ENCODE results near the gene ATP5PD. TPM values are rescaled to one million over a fixed set of nuclear protein-coding genes. Genes with fewer than 3 reads are reported as not detected.
"Not testable (repeated sequence)": the region's sequence is repeated elsewhere in the genome, so short reads cannot be mapped to it uniquely, and the experiment has no call there.

ATP5PD gene
- total RNA-seq, 2 donors from 2014 or later, result 164 to 216 TPM

DNA sequence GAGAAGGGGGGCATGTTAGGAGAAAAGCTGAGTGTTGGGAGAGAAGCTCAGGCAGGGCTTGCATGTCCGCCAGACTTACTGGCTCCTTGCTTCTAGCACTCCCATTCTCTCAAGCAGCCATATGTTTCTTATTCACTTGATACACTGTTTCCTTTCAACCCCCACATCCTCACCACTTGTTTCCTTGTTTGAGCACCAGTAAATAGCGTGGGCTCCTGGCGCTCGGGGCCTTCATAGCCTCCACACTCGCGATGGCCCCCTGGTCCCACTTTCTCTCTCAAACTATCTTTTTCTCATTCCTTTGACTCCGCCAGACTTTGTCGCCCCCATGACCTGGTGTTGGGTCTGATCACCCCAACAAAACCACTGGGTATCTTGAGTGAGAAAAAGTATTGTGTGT, 16.6 kb downstream of the ATP5PD start:
- Mint-ChIP-seq H3K4me3 (no peak overlapping the region), H3K36me3 (ENCODE audit: low read depth) (peaks cover 19% of the 10 kb centered on the region), H3K4me1 (peaks cover 32% of the 10 kb centered on the region), H3K9me3 (no peaks in the 10 kb centered on the region), H3K27me3 (no peaks in the 10 kb centered on the region), H3K27ac (no peak overlapping the region)
- ATAC-seq (replicated peaks), result no peak

DNA sequence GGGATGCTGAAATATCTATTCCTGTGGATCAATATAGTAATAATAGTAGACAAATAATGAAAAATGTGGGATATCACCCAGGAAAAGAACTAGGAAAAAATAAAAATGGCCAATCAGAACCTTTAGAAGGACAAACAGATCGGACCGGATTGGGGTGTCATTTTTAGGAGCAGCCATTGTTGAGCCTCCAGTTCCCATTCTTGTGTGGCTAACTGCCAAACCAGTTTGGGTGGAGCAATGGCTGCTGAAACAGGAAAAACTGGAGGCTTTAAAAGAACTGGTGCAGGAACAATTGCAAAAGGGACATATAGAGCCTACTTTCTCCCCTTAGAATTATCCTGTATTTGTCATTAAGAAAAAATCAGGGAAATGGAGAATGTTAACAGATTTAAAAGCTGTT, 20.1 kb downstream of the ATP5PD start:
- H3K36me3 Mint-ChIP-seq (ENCODE audit: low read depth), result peaks cover 18% of the 10 kb centered on the region
- H3K9me3 Mint-ChIP-seq; ATAC-seq (replicated peaks); H3K4me1 Mint-ChIP-seq; H3K4me3 Mint-ChIP-seq; H3K27me3 Mint-ChIP-seq; H3K27ac Mint-ChIP-seq: not testable (repeated sequence)

- Mint-ChIP-seq H3K27ac (peak overlapping the region; percentile 15), H3K4me3 (peak overlapping the region; percentile 61), H3K36me3 (ENCODE audit: low read depth) (peaks cover 31% of the 10 kb centered on the region)
- not testable (repeated sequence) for H3K4me1 Mint-ChIP-seq; ATAC-seq (replicated peaks); H3K27me3 Mint-ChIP-seq; H3K9me3 Mint-ChIP-seq
These were observed 21.4 kb downstream of the ATP5PD start for GRCh38 chr17:75025398-75025734.

- no peaks in the 10 kb centered on the region for H3K9me3 Mint-ChIP-seq
- H3K4me3 Mint-ChIP-seq, result peak overlapping the region; percentile 61
- peaks cover 5% of the 10 kb centered on the region for H3K4me1 Mint-ChIP-seq
- no peaks in the 10 kb centered on the region for H3K27me3 Mint-ChIP-seq
- ATAC-seq (replicated peaks), result peak; percentile 29
- peaks cover 36% of the 10 kb centered on the region for H3K36me3 Mint-ChIP-seq (ENCODE audit: low read depth)
- peak overlapping the region; percentile 15 for H3K27ac Mint-ChIP-seq
These were observed 21.9 kb downstream of the ATP5PD start for GRCh38 chr17:75024686-75025397.

DNA sequence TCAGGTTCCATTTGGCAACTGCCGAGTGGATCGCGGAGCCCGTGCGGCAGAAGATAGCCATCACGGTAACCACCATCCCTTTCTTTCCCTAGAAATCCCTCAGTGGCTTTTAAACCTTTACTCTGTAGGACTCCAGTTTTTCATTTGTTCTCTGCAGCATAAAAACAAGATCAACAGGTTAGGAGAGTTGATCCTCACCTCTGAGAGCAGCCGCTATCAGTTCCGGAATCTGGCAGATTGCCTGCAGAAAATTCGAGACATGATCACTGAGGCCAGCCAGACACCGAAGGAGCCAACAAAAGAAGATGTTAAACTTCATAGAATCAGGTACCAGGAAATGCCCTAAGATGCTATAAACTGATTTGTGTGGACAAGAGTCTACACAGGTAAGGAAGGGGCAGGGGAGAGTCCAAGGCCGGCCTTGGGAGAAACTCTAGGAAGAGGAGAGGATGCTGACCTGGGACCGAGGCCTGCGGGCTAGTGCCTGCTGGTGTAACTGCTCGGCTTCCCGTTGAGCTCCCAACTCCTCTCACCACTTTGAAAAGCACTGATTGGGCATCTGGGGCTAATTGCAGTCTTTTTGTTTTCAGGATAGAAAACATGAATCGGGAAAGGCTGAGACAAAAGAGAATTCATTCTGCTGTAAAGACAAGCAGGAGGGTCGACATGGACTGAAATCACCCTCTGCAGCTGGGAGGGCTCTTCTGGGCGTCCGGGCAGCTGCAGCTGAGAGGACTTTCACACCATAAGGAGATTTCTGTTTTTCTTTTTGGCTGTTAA, 26.2 kb downstream of the ATP5PD start:
- H3K36me3 Mint-ChIP-seq (ENCODE audit: low read depth), result peaks cover 72% of the 10 kb centered on the region
- H3K27me3 Mint-ChIP-seq, result no peaks in the 10 kb centered on the region
- H3K4me3 Mint-ChIP-seq, result no peak overlapping the region
- no peaks in the 10 kb centered on the region for H3K9me3 Mint-ChIP-seq
- peaks cover 5% of the 10 kb centered on the region for H3K4me1 Mint-ChIP-seq
- no peak for ATAC-seq (replicated peaks)
- no peak overlapping the region for H3K27ac Mint-ChIP-seq

DNA sequence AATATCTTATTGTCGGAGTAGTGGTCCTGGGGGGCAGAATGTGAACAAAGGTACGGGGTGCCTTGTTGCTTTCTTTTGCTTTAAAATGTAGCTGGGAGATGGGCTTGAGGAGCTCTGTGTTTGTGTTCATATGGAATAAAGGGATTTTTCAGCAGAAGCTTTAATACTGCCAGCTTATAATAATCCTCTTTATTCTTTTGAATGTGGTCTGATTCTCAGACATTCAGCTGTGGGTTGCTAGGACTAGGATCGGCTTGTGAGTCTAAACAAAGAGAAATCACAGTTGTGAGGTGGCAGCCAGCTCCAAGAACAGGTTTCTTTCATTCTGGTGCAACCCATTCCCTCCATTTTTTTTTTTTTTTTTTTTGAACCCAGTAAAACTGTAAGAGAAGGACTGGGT, 27.1 kb downstream of the ATP5PD start:
- Mint-ChIP-seq H3K36me3 (ENCODE audit: low read depth) (peaks cover 80% of the 10 kb centered on the region), H3K4me1 (peaks cover 9% of the 10 kb centered on the region), H3K27me3 (no peaks in the 10 kb centered on the region), H3K4me3 (no peak overlapping the region), H3K27ac (no peak overlapping the region), H3K9me3 (no peaks in the 10 kb centered on the region)
- ATAC-seq (replicated peaks), result no peak

DNA sequence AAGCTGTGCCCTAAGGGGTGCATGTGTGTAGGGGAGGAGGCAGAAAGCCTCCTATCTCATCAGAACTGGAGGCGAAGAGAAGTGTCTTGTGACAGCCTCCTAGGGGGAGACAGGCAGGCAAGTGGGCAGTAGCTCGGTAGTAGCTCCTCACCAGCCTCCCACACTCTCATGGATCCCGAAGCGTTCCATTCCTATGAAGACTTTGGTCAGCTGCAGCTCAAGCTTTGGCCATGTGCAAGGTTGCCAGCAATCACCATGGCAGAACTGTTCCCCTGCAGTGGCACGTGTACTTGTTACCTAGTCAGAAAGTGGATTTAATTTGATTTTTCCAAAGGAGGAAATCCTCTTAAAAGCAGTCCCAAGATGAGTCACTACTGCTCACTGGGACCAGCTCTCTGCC, 27.6 kb downstream of the ATP5PD start:
- Mint-ChIP-seq H3K9me3 (no peaks in the 10 kb centered on the region), H3K4me3 (no peak overlapping the region), H3K4me1 (peaks cover 11% of the 10 kb centered on the region), H3K36me3 (ENCODE audit: low read depth) (peaks cover 82% of the 10 kb centered on the region), H3K27me3 (no peaks in the 10 kb centered on the region), H3K27ac (no peak overlapping the region)
- no peak for ATAC-seq (replicated peaks)

GRCh38 chr17:75013092-75013559, 33.6 kb downstream of the ATP5PD start:
- peaks cover 30% of the 10 kb centered on the region for H3K4me1 Mint-ChIP-seq
- no peak for ATAC-seq (replicated peaks)
- H3K27ac Mint-ChIP-seq, result peak overlapping the region; percentile 94
- H3K36me3 Mint-ChIP-seq (ENCODE audit: low read depth), result peaks cover 29% of the 10 kb centered on the region
- no peaks in the 10 kb centered on the region for H3K9me3 Mint-ChIP-seq
- peak overlapping the region; percentile 76 for H3K4me3 Mint-ChIP-seq
- no peaks in the 10 kb centered on the region for H3K27me3 Mint-ChIP-seq

GRCh38 chr17:75012346-75013091, 34.2 kb downstream of the ATP5PD start, which contains the start of gene MRPL58:
Gene MRPL58, plus strand, starts transcription at chr17:75012670. Its CDS starts 17 bp downstream, at chr17:75012687.
- Mint-ChIP-seq H3K4me3 (peak within 1 kb of the TSS; percentile 76), H3K36me3 (ENCODE audit: low read depth) (peaks cover 24% of the 10 kb centered on the region), H3K27ac (peak within 1 kb of the TSS; percentile 94), H3K4me1 (peaks cover 30% of the 10 kb centered on the region), H3K9me3 (no peaks in the 10 kb centered on the region), H3K27me3 (no peaks in the 10 kb centered on the region)
- peak; percentile 95 for ATAC-seq (replicated peaks)

- Mint-ChIP-seq H3K4me1 (peaks cover 30% of the 10 kb centered on the region), H3K36me3 (ENCODE audit: low read depth) (peaks cover 22% of the 10 kb centered on the region), H3K27me3 (no peaks in the 10 kb centered on the region), H3K27ac (peak overlapping the region; percentile 94), H3K9me3 (no peaks in the 10 kb centered on the region), H3K4me3 (peak overlapping the region; percentile 76)
- no peak for ATAC-seq (replicated peaks)
These were observed 34.7 kb downstream of the ATP5PD start for GRCh38 chr17:75012096-75012345.

GRCh38 chr17:75011401-75012095, 35.2 kb downstream of the ATP5PD start:
- ATAC-seq (replicated peaks), result no peak
- Mint-ChIP-seq H3K4me3 (peak overlapping the region; percentile 76), H3K4me1 (peaks cover 30% of the 10 kb centered on the region), H3K9me3 (no peaks in the 10 kb centered on the region), H3K27me3 (no peaks in the 10 kb centered on the region), H3K36me3 (ENCODE audit: low read depth) (peaks cover 18% of the 10 kb centered on the region), H3K27ac (peak overlapping the region; percentile 94)

- H3K4me3 Mint-ChIP-seq, result peak overlapping the region; percentile 76
- H3K27ac Mint-ChIP-seq, result peak overlapping the region; percentile 79
- peaks cover 11% of the 10 kb centered on the region for H3K36me3 Mint-ChIP-seq (ENCODE audit: low read depth)
- peak; percentile 14 for ATAC-seq (replicated peaks)
- no peaks in the 10 kb centered on the region for H3K27me3 Mint-ChIP-seq
- H3K4me1 Mint-ChIP-seq, result peaks cover 30% of the 10 kb centered on the region
- no peaks in the 10 kb centered on the region for H3K9me3 Mint-ChIP-seq
These were observed 35.9 kb downstream of the ATP5PD start for GRCh38 chr17:75010683-75011400.

- H3K36me3 Mint-ChIP-seq (ENCODE audit: low read depth), result no peaks in the 10 kb centered on the region
- H3K4me3 Mint-ChIP-seq, result no peak overlapping the region
- no peak for ATAC-seq (replicated peaks)
- H3K27me3 Mint-ChIP-seq, result no peaks in the 10 kb centered on the region
- peaks cover 19% of the 10 kb centered on the region for H3K4me1 Mint-ChIP-seq
- no peak overlapping the region for H3K27ac Mint-ChIP-seq
- no peaks in the 10 kb centered on the region for H3K9me3 Mint-ChIP-seq
These were observed 37.5 kb downstream of the ATP5PD start for GRCh38 chr17:75009139-75009724.
